ENCODE results near the gene CATSPER1. TPM values are rescaled to one million over a fixed set of nuclear protein-coding genes. Genes with fewer than 3 reads are reported as not detected.

Gene CATSPER1
- total and polyA plus RNA-seq, 2 of the 13 experiments (the other 11 are each of a cell fraction or from before 2014, with no cell fraction given): 0.17 TPM; not detected in 1

DNA sequence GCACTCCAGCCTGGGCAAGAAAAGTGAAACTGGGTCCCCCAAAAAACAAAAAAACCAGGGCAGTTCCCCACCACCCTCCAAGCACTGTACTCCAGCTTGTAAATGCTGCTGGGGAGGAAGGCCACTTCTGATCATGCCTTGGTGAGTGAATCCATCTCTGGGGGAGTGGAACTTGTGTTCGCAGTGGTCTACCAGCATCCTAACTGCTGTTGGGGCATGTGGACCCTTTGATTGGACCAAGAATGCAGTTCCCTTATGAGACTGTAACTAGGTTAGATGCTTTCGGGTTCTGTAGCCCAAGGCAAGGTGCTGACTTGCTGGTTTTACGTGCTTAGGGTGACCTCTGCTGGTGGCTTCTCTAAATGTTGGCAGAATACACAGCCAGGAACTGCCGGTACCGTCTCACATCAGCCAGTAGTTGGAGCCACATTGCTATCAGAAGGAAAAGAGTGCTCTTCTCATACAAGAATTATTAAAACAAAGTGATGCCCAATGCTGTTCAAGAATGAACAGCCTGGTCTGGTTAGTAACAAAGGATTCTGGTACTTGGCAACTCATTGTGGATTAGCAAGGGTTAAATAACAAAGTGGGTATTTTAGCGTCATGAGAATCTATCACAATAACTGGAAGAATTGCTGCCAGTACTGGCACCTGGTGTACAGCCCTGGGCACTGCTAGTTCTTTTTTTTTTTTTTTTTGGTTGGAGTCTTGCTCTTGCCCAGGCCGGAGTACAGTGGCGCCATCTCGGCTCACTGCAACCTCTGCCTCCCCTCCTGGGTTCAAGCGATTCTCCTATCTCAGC is 37.3 kb downstream of the CATSPER1 start (continued):
- TF ChIP-seq, protein P1, sequence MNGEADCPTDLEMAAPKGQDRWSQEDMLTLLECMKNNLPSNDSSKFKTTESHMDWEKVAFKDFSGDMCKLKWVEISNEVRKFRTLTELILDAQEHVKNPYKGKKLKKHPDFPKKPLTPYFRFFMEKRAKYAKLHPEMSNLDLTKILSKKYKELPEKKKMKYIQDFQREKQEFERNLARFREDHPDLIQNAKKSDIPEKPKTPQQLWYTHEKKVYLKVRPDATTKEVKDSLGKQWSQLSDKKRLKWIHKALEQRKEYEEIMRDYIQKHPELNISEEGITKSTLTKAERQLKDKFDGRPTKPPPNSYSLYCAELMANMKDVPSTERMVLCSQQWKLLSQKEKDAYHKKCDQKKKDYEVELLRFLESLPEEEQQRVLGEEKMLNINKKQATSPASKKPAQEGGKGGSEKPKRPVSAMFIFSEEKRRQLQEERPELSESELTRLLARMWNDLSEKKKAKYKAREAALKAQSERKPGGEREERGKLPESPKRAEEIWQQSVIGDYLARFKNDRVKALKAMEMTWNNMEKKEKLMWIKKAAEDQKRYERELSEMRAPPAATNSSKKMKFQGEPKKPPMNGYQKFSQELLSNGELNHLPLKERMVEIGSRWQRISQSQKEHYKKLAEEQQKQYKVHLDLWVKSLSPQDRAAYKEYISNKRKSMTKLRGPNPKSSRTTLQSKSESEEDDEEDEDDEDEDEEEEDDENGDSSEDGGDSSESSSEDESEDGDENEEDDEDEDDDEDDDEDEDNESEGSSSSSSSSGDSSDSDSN (CRISPR knock-in tag; IDR thresholded peaks at IDR 0.05): no peak
- TF ChIP-seq, protein P2, sequence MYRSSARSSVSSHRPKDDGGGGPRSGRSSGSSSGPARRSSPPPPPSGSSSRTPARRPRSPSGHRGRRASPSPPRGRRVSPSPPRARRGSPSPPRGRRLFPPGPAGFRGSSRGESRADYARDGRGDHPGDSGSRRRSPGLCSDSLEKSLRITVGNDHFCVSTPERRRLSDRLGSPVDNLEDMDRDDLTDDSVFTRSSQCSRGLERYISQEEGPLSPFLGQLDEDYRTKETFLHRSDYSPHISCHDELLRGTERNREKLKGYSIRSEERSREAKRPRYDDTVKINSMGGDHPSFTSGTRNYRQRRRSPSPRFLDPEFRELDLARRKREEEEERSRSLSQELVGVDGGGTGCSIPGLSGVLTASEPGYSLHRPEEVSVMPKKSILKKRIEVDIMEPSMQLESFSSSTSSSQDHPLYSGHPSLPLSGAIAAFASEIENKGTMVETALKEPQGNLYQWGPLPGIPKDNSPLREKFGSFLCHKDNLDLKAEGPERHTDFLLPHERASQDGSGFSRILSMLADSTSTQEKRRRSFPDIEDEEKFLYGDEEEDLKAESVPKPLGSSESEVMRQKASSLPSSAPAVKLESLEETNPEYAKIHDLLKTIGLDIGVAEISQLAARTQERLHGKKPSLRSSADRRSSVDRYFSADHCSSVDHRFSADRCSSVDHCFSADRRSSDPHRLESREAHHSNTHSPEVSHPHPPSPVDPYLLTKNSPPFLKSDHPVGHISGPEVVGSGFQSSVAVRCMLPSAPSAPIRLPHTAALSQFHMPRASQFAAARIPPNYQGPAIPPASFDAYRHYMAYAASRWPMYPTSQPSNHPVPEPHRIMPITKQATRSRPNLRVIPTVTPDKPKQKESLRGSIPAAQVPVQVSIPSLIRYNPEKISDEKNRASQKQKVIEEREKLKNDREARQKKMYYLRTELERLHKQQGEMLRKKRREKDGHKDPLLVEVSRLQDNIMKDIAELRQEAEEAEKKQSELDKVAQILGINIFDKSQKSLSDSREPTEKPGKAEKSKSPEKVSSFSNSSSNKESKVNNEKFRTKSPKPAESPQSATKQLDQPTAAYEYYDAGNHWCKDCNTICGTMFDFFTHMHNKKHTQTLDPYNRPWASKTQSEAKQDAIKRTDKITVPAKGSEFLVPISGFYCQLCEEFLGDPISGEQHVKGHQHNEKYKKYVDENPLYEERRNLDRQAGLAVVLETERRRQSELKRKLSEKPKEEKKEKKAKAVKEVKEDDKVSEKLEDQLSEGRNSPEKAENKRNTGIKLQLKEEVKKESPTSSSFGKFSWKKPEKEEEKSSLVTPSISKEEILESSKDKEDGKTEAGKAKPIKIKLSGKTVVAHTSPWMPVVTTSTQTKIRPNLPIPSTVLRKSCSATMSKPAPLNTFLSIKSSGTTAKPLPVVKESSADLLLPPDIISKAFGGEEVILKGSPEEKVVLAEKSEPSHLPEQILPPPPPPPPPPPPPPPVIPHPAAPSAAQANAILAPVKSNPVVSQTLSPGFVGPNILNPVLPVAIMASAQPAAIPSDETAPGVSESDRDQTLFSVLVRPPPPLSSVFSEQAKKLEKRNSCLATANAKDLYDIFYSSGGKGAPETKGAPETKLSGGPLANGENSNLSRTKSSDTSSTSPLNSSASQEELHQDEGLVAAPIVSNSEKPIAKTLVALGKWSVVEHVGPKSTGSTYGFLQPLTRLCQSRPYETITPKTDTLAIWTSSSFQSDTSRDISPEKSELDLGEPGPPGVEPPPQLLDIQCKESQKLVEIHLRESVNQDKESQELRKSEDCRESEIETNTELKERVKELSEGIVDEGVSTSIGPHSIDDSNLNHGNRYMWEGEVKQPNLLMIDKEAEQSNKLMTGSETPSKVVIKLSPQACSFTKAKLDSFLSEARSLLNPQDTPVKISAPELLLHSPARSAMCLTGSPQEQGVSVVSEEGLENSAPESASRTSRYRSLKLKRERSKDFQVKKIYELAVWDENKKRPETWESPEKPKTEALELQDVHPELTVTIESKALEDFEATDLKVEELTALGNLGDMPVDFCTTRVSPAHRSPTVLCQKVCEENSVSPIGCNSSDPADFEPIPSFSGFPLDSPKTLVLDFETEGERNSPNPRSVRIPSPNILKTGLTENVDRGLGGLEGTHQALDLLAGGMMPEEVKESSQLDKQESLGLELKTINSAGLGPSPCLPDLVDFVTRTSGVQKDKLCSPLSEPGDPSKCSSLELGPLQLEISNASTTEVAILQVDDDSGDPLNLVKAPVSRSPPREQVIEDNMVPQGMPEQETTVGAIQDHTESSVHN (CRISPR knock-in tag; IDR thresholded peaks at IDR 0.05): no peak
- TF ChIP-seq, protein P3, sequence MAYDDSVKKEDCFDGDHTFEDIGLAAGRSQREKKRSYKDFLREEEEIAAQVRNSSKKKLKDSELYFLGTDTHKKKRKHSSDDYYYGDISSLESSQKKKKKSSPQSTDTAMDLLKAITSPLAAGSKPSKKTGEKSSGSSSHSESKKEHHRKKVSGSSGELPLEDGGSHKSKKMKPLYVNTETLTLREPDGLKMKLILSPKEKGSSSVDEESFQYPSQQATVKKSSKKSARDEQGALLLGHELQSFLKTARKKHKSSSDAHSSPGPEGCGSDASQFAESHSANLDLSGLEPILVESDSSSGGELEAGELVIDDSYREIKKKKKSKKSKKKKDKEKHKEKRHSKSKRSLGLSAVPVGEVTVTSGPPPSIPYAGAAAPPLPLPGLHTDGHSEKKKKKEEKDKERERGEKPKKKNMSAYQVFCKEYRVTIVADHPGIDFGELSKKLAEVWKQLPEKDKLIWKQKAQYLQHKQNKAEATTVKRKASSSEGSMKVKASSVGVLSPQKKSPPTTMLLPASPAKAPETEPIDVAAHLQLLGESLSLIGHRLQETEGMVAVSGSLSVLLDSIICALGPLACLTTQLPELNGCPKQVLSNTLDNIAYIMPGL (CRISPR knock-in tag; IDR thresholded peaks at IDR 0.05; ENCODE audit: borderline replicate concordance in 1 of 2, low read depth in 1 of 2): peak; percentile 73 to 91
- TF ChIP-seq RFX1 (IDR thresholded peaks at IDR 0.05) (no peak), FOXC1 (CRISPR knock-in tag; IDR thresholded peaks at IDR 0.05; ENCODE audit: borderline replicate concordance) (no peak), ZNF788 (CRISPR knock-in tag; IDR thresholded peaks at IDR 0.05; ENCODE audit: borderline replicate concordance) (peak; percentile 51; the same call in 1 of the 2 replicates), MAFF (IDR thresholded peaks at IDR 0.05; ENCODE audit: low read depth, low read length) (peak; percentile 59; the same call in 1 of the 2 replicates), PCBP2 (optimal IDR thresholded peaks at IDR 0.05; ENCODE audit: low read depth, low read length, poor library complexity, severe bottlenecking) (no peak), HHEX (CRISPR knock-in tag; IDR thresholded peaks at IDR 0.05) (no peak), NBN (conservative IDR thresholded peaks at IDR 0.05) (no peak), RELA (CRISPR knock-in tag; IDR thresholded peaks at IDR 0.05) (no peak), HNRNPL (IDR thresholded peaks at IDR 0.05; ENCODE audit: low read depth, low read length) (no peak), MTF1 (CRISPR knock-in tag; IDR thresholded peaks at IDR 0.05) (no peak), ZNF264 (CRISPR knock-in tag; IDR thresholded peaks at IDR 0.05) (no peak)
